Keratinocyte (primary cell): ENCODE results near the gene DNAJC25. TPM values are rescaled to one million over a fixed set of nuclear protein-coding genes. Genes with fewer than 3 reads are reported as not detected.

Experiments used
- DNase-seq: peaks from one replicate; pipeline ENCODE4 v3.0.0-alpha.2; 2011; ENCODE audit warnings: low read depth, missing footprints, low spot score
- FAIRE-seq: peaks from 2 replicates; lab custom pipeline; 2011; peaks lifted over from hg19 to GRCh38; lab: Jason Lieb, UNC
- H2AFZ ChIP-seq: 2 replicates; pipeline ENCODE4 v1.6.0; 2012; ENCODE audit warnings: low read length, control low read depth, inconsistent platforms; ENCODE audit not compliant: control insufficient read depth
- H3K27ac ChIP-seq: 2 replicates; pipeline ENCODE4 v1.5.1; 2011; ENCODE audit warnings: low read length; ENCODE audit not compliant: control insufficient read depth, insufficient read depth
- H3K27me3 ChIP-seq: 3 replicates; pipeline ENCODE4 v1.6.0; 2011; ENCODE audit warnings: low read length; ENCODE audit not compliant: control insufficient read depth, insufficient read depth; ENCODE audit errors: extremely low read depth
- H3K36me3 ChIP-seq, 2 experiments: 2 replicates in 1 of 2; 3 replicates in 1 of 2; pipeline ENCODE4 v1.5.1; 2011; ENCODE audit warnings: low read length in 2 of 2, mild to moderate bottlenecking in 1 of 2; ENCODE audit not compliant: control insufficient read depth in 2 of 2, insufficient read depth in 2 of 2; ENCODE audit errors: extremely low read depth in 1 of 2
- H3K4me1 ChIP-seq: 3 replicates; pipeline ENCODE4 v1.5.1; 2011; ENCODE audit warnings: low read length; ENCODE audit not compliant: control insufficient read depth, insufficient read depth; ENCODE audit errors: extremely low read depth
- H3K4me2 ChIP-seq: 3 replicates; pipeline ENCODE4 v1.6.0; 2011; ENCODE audit warnings: low read depth, low read length; ENCODE audit not compliant: control insufficient read depth, insufficient read depth; ENCODE audit errors: extremely low read depth
- H3K4me3 ChIP-seq, 3 experiments: fragments of 200-600 bp in 1 of 3; sonication (generic) in 1 of 3; 2 replicates in 2 of 3; 3 replicates in 1 of 3; pipeline ENCODE4 v1.5.1; 2011 to 2016; ENCODE audit warnings: low read length in 3 of 3, mild to moderate bottlenecking in 3 of 3, control low read depth in 2 of 3, inconsistent platforms in 1 of 3, low read depth in 1 of 3, mixed read lengths in 1 of 3, mixed run types in 1 of 3, moderate library complexity in 1 of 3; ENCODE audit not compliant: control insufficient read depth in 2 of 3, insufficient read depth in 2 of 3; ENCODE audit errors: extremely low read depth in 1 of 3
- H3K79me2 ChIP-seq: 2 replicates; pipeline ENCODE4 v1.6.0; 2012; ENCODE audit warnings: low read length; ENCODE audit not compliant: control insufficient read depth, insufficient read depth
- H3K9ac ChIP-seq: 3 replicates; pipeline ENCODE4 v1.6.0; 2011; ENCODE audit warnings: low read length; ENCODE audit not compliant: control insufficient read depth, insufficient read depth; ENCODE audit errors: extremely low read depth
- H3K9me1 ChIP-seq: 3 replicates; pipeline ENCODE4 v1.6.0; 2011; ENCODE audit warnings: low read length; ENCODE audit not compliant: control insufficient read depth, insufficient read depth; ENCODE audit errors: extremely low read depth
- H3K9me3 ChIP-seq: 2 replicates; pipeline ENCODE4 v1.5.1; 2012; ENCODE audit warnings: low read depth, low read length; ENCODE audit not compliant: control insufficient read depth
- H4K20me1 ChIP-seq: 3 replicates; pipeline ENCODE4 v1.6.0; 2011; ENCODE audit warnings: low read length; ENCODE audit not compliant: control insufficient read depth, insufficient read depth; ENCODE audit errors: extremely low read depth
- CTCF ChIP-seq, 3 experiments: IDR thresholded peaks in 1 of 3; conservative IDR thresholded peaks in 1 of 3; optimal IDR thresholded peaks in 1 of 3; 2 replicates in 2 of 3; 3 replicates in 1 of 3; pipeline versions ENCODE3 to v1.5.1; 2011; ENCODE audit warnings: low read length in 3 of 3, mild to moderate bottlenecking in 3 of 3, moderate library complexity in 2 of 3, control low read depth in 1 of 3, inconsistent platforms in 1 of 3; ENCODE audit not compliant: insufficient read depth in 2 of 3; ENCODE audit errors: extremely low read depth in 1 of 3
- EZH2 ChIP-seq: IDR thresholded peaks from one replicate; pipeline ENCODE4 v1.6.1; 2012; ENCODE audit warnings: inconsistent platforms, mild to moderate bottlenecking, low read length, moderate library complexity
- dilution Hi-C: fragments of 300-500 bp; cut with MboI; formaldehyde crosslinking; loops from one replicate; pipeline ENCODE4 v1.7.0; 2020; ENCODE audit warnings: low sequenced_read_pairs; ENCODE audit not compliant: extremely low pct_ligation_motif_present
- polyA plus RNA-seq, 5 experiments: library from polyadenylated mRNA; depleted of rRNA in 3 of 5; stranded (reverse) in 3 of 5; stranded (forward) in 1 of 5; unstranded in 1 of 5; fragments of >200 nt; gene quantifications; 1 replicate in 1 of 5; 2 replicates in 3 of 5; 3 replicates in 1 of 5; pipeline versions ENCODE4 v1.2.1 to v1.2.3, GENCODE V29; 2011 to 2012; ENCODE audit warnings: missing spikeins in 2 of 5, low read depth in 1 of 5, low replicate concordance in 1 of 5

Gene DNAJC25
- polyA plus RNA-seq, 1 donor (not counting 4 experiments of a cell fraction or from before 2014, with no cell fraction given), result 7.3 TPM

GRCh38 chr9:111610149-111610548, 21.0 kb upstream of the DNAJC25 start:
- peak overlapping the region; percentile 63 for H2AFZ ChIP-seq
- dilution Hi-C loops, result no loop called here
- H3K4me1 ChIP-seq, result peaks cover 8% of the 10 kb centered on the region
- H3K27me3 ChIP-seq, result no peaks in the 10 kb centered on the region
- peak overlapping the region; percentile 13 for H3K4me2 ChIP-seq
- no peaks in the 10 kb centered on the region for H3K79me2 ChIP-seq
- FAIRE-seq (peak; percentile 65), DNase-seq (no peak)
- no peaks in the 10 kb centered on the region for H3K36me3 ChIP-seq
- H3K9me3 ChIP-seq, result no peaks in the 10 kb centered on the region
- H3K9me1 ChIP-seq, result no peaks in the 10 kb centered on the region
- no peak for TF ChIP-seq EZH2
- TF ChIP-seq CTCF (optimal IDR thresholded peaks at IDR 0.05 in 1 of 3, IDR thresholded peaks at IDR 0.05 in 1 of 3, conservative IDR thresholded peaks at IDR 0.05 in 1 of 3; ENCODE audit: extremely low read depth in 1 of 3, insufficient read depth in 2 of 3, low read length in 3 of 3), result no peak
- no peak overlapping the region for H3K9ac ChIP-seq
- no peak overlapping the region for H3K4me3 ChIP-seq
- H3K27ac ChIP-seq, result no peak overlapping the region
- no peaks in the 10 kb centered on the region for H4K20me1 ChIP-seq

- no peaks in the 10 kb centered on the region for H4K20me1 ChIP-seq
- H2AFZ ChIP-seq, result peak overlapping the region; percentile 75
- no peak overlapping the region for H3K27ac ChIP-seq
- TF ChIP-seq EZH2, result no peak
- no peak for TF ChIP-seq CTCF (optimal IDR thresholded peaks at IDR 0.05 in 1 of 3, IDR thresholded peaks at IDR 0.05 in 1 of 3, conservative IDR thresholded peaks at IDR 0.05 in 1 of 3; ENCODE audit: extremely low read depth in 1 of 3, insufficient read depth in 2 of 3, low read length in 3 of 3)
- FAIRE-seq, result no peak
- no peaks in the 10 kb centered on the region for H3K36me3 ChIP-seq
- H3K4me3 ChIP-seq, result no peak overlapping the region
- H3K79me2 ChIP-seq, result no peaks in the 10 kb centered on the region
- no peaks in the 10 kb centered on the region for H3K9me1 ChIP-seq
- H3K4me2 ChIP-seq, result no peak overlapping the region
- DNase-seq, result no peak
- no peak overlapping the region for H3K9ac ChIP-seq
- no peaks in the 10 kb centered on the region for H3K9me3 ChIP-seq
- H3K27me3 ChIP-seq, result no peaks in the 10 kb centered on the region
- dilution Hi-C loops, result no loop called here
- H3K4me1 ChIP-seq, result peaks cover 8% of the 10 kb centered on the region
Measured at GRCh38 chr9:111610845-111611244, 20.3 kb upstream of the DNAJC25 start.
